HG03103 (cell line): ENCODE measurements around the gene SPRR1A.
"Not testable (repeated sequence)": the region's sequence is repeated elsewhere in the genome, so short reads cannot be mapped to it uniquely, and the experiment has no call there.

ENCODE experiments used
- ATAC-seq: cut with Tn5 transposase; IDR thresholded peaks from one replicate; pipeline ENCODE4 v1.9.1; 2021; ENCODE audit warnings: low read depth; ENCODE audit not compliant: unreplicated experiment

Gene SPRR1A

GRCh38 chr1:152970495-152970894, 13.4 kb upstream of the SPRR1A start, which contains the start of gene SPRR4:
SPRR4 (plus strand) TSS chr1:152970648; CDS start chr1:152971891, 1,243 bp downstream.
- ATAC-seq = no peak

- ATAC-seq = no peak
Measured at GRCh38 chr1:152972196-152972886, 11.5 kb upstream of the SPRR1A start.

- no peak for ATAC-seq
Measured at GRCh38 chr1:152976688-152977087, 7.2 kb upstream of the SPRR1A start.

- ATAC-seq = no peak
Measured at GRCh38 chr1:152977614-152978013, 6.3 kb upstream of the SPRR1A start.

GRCh38 chr1:152980676-152981075, 3.2 kb upstream of the SPRR1A start:
- no peak for ATAC-seq

- no peak for ATAC-seq
Measured at GRCh38 chr1:152981146-152981871, 2.6 kb upstream of the SPRR1A start.

- no peak for ATAC-seq
Measured at GRCh38 chr1:152982076-152982475, 1.8 kb upstream of the SPRR1A start.

GRCh38 chr1:152983234-152983633, 647 bp upstream of the SPRR1A start:
- ATAC-seq = no peak

- no peak for ATAC-seq
Measured at GRCh38 chr1:152986578-152986977, 2.7 kb downstream of the SPRR1A start.

- ATAC-seq = no peak
Measured at GRCh38 chr1:152993186-152993585, 9.3 kb downstream of the SPRR1A start.

- no peak for ATAC-seq
Measured at GRCh38 chr1:152995842-152996241, 12.0 kb downstream of the SPRR1A start.

GRCh38 chr1:152996633-152997400, 12.9 kb downstream of the SPRR1A start:
- ATAC-seq = no peak

GRCh38 chr1:152997901-152998300, 14.0 kb downstream of the SPRR1A start:
- no peak for ATAC-seq

GRCh38 chr1:152998476-152998875, 14.6 kb downstream of the SPRR1A start:
- ATAC-seq = no peak

GRCh38 chr1:152999818-153000217, 15.9 kb downstream of the SPRR1A start:
- ATAC-seq = no peak

GRCh38 chr1:153000294-153000693, 16.4 kb downstream of the SPRR1A start:
- no peak for ATAC-seq

GRCh38 chr1:153001382-153001781, 17.5 kb downstream of the SPRR1A start, which contains the start of gene SPRR3:
SPRR3 (plus strand) TSS chr1:153001749; CDS start chr1:153003021, 1,272 bp downstream.
- no peak for ATAC-seq

- not testable (repeated sequence) for ATAC-seq
Measured at GRCh38 chr1:153011235-153011758, 27.4 kb downstream of the SPRR1A start.

GRCh38 chr1:153021829-153022228, 37.9 kb downstream of the SPRR1A start:
- not testable (repeated sequence) for ATAC-seq

GRCh38 chr1:153022340-153022739, 38.5 kb downstream of the SPRR1A start:
- not testable (repeated sequence) for ATAC-seq

GRCh38 chr1:153023109-153023508, 39.2 kb downstream of the SPRR1A start:
- ATAC-seq = no peak
